Measurements from ENCODE around the gene ABCF2. TPM values are rescaled to one million over a fixed set of nuclear protein-coding genes. Genes with fewer than 3 reads are reported as not detected.

ABCF2 gene
- total RNA-seq, 2 donors from 2014 or later: 25.3 to 44.1 TPM

DNA sequence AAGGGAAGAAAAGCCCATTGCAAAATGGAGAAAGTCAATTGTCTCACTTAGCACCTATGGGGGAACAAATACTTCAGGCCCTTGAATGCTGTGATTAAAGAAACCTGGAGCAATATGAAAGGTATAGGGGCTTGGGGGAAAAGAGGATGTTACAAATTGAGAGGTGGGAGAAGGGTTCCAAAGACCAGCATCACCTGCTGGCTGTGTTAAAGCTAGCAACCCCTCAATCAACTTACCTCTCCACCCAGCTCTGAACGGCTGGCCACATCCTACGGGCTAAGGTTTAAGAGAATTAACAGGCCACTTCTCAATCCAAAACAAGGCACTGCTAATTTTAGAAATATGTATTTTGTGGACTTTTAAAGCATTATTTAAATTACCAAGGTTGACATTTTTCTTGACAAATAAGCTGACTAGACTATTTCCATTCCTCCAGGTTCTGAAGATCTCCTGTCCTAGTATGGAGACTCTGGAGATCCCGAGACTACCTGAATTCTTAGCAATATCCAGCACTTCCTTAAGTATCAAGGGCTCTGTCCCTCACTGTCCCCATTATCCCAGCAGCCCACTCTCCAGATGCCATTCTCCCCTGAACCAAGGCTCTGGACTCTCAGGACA lies 15.7 kb downstream of the ABCF2 start:
- Histone ChIP-seq H3K4me3 (no peak overlapping the region), H3K4me1 (ENCODE audit: control insufficient read depth in 1 of 2, low read depth in 2 of 2) (no peaks in the 10 kb centered on the region), H3K27ac (no peak overlapping the region), H3K36me3 (peaks cover 33% of the 10 kb centered on the region), H3K27me3 (replicated peaks; ENCODE audit: insufficient read depth) (no peaks in the 10 kb centered on the region), H3K9me3 (no peaks in the 10 kb centered on the region)
- TF ChIP-seq, protein P1, sequence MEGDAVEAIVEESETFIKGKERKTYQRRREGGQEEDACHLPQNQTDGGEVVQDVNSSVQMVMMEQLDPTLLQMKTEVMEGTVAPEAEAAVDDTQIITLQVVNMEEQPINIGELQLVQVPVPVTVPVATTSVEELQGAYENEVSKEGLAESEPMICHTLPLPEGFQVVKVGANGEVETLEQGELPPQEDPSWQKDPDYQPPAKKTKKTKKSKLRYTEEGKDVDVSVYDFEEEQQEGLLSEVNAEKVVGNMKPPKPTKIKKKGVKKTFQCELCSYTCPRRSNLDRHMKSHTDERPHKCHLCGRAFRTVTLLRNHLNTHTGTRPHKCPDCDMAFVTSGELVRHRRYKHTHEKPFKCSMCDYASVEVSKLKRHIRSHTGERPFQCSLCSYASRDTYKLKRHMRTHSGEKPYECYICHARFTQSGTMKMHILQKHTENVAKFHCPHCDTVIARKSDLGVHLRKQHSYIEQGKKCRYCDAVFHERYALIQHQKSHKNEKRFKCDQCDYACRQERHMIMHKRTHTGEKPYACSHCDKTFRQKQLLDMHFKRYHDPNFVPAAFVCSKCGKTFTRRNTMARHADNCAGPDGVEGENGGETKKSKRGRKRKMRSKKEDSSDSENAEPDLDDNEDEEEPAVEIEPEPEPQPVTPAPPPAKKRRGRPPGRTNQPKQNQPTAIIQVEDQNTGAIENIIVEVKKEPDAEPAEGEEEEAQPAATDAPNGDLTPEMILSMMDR (IDR thresholded peaks at IDR 0.05): no peak
- no peak for ATAC-seq (ENCODE audit: insufficient number of reproducible peaks, low FRiP score, low read depth)
- DNase-seq (ENCODE audit: low spot score): no peak

- DNase-seq (ENCODE audit: low spot score) (no peak), ATAC-seq (ENCODE audit: insufficient number of reproducible peaks, low FRiP score, low read depth) (no peak)
- Histone ChIP-seq H3K27ac (no peak within 1 kb of the TSS), H3K4me1 (ENCODE audit: control insufficient read depth in 1 of 2, low read depth in 2 of 2) (no peaks in the 10 kb centered on the region), H3K36me3 (peaks cover 25% of the 10 kb centered on the region), H3K4me3 (no peak within 1 kb of the TSS), H3K27me3 (replicated peaks; ENCODE audit: insufficient read depth) (no peaks in the 10 kb centered on the region), H3K9me3 (no peaks in the 10 kb centered on the region)
- TF ChIP-seq, protein P1 (IDR thresholded peaks at IDR 0.05): no peak
Measured at GRCh38 chr7:151210087-151210854, 16.7 kb downstream of the ABCF2 start, which contains the start of gene H2BK1. Gene H2BK1 (minus strand): TSS chr7:151210488. CDS start chr7:151210318, 170 bp downstream.

DNA sequence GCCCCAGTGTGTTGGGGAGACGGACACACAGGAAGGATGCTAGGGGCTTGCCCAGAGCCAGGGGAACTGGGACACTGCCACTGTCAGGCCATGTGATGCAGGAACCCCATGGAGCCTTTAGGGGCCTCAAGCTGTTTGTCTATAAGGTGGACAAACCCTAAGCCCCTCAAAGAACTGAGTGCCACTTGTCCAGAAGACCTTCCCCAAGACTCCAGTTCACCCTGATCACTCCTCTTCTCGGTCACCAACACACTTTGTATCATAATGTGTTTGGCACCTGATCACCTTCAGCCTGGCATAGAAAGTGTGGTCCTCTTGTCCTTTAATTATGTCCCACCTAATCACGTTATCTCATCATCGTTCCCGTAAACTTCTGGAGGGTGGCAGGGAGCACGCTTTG lies 17.4 kb downstream of the ABCF2 start:
- Histone ChIP-seq H3K36me3 (peaks cover 18% of the 10 kb centered on the region), H3K4me3 (no peak overlapping the region), H3K4me1 (ENCODE audit: control insufficient read depth in 1 of 2, low read depth in 2 of 2) (no peaks in the 10 kb centered on the region), H3K9me3 (no peaks in the 10 kb centered on the region), H3K27ac (no peak overlapping the region), H3K27me3 (replicated peaks; ENCODE audit: insufficient read depth) (no peaks in the 10 kb centered on the region)
- ATAC-seq (ENCODE audit: insufficient number of reproducible peaks, low FRiP score, low read depth) (no peak), DNase-seq (ENCODE audit: low spot score) (no peak)
- TF ChIP-seq, protein P1 (IDR thresholded peaks at IDR 0.05): no peak

GRCh38 chr7:151208253-151208862 lies 18.6 kb downstream of the ABCF2 start:
- TF ChIP-seq, protein P1 (IDR thresholded peaks at IDR 0.05): no peak
- Histone ChIP-seq H3K4me3 (no peak overlapping the region), H3K36me3 (peaks cover 6% of the 10 kb centered on the region), H3K27ac (no peak overlapping the region), H3K9me3 (no peaks in the 10 kb centered on the region), H3K4me1 (ENCODE audit: control insufficient read depth in 1 of 2, low read depth in 2 of 2) (no peaks in the 10 kb centered on the region), H3K27me3 (replicated peaks; ENCODE audit: insufficient read depth) (no peaks in the 10 kb centered on the region)
- DNase-seq (ENCODE audit: low spot score) (no peak), ATAC-seq (ENCODE audit: insufficient number of reproducible peaks, low FRiP score, low read depth) (no peak)

DNA sequence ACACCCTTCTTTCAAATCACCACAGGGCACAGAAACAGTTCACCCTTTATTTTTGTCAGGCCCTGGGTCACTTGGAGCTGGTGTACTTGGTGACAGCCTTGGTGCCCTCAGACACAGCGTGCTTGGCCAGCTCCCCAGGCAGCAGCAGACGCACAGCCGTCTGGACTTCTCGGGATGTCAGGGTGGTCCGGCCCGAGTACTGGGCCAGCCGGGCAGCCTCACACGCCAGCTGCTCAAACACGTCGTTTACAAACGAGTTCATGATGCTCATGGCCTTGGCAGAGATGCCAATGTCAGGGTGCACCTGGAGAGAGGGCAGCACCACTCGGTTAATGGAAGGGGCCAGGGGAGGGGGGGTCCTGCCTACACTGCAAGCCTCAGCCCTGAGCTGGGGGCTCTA lies 19.2 kb downstream of the ABCF2 start:
- no peaks in the 10 kb centered on the region for H3K9me3 ChIP-seq
- DNase-seq (ENCODE audit: low spot score) (no peak), ATAC-seq (ENCODE audit: insufficient number of reproducible peaks, low FRiP score, low read depth) (no peak)
- no peaks in the 10 kb centered on the region for H3K27me3 ChIP-seq (replicated peaks; ENCODE audit: insufficient read depth)
- TF ChIP-seq, protein P1 (IDR thresholded peaks at IDR 0.05): no peak
- no peaks in the 10 kb centered on the region for H3K4me1 ChIP-seq (ENCODE audit: control insufficient read depth in 1 of 2, low read depth in 2 of 2)
- H3K36me3 ChIP-seq: peaks cover under 1% of the 10 kb centered on the region
- H3K27ac ChIP-seq: no peak overlapping the region
- H3K4me3 ChIP-seq: no peak overlapping the region

All from thoracic aorta (tissue), 2 donors.